ENCODE measurements around the gene AKT2. TPM values are rescaled to one million over a fixed set of nuclear protein-coding genes. Genes with fewer than 3 reads are reported as not detected.
A peak's percentile ranks its signal among the peaks of the same experiment; 100 is the strongest.

Gene AKT2
- polyA plus RNA-seq, 3 donors, result 11.4 to 122 (median 16.3) TPM

DNA sequence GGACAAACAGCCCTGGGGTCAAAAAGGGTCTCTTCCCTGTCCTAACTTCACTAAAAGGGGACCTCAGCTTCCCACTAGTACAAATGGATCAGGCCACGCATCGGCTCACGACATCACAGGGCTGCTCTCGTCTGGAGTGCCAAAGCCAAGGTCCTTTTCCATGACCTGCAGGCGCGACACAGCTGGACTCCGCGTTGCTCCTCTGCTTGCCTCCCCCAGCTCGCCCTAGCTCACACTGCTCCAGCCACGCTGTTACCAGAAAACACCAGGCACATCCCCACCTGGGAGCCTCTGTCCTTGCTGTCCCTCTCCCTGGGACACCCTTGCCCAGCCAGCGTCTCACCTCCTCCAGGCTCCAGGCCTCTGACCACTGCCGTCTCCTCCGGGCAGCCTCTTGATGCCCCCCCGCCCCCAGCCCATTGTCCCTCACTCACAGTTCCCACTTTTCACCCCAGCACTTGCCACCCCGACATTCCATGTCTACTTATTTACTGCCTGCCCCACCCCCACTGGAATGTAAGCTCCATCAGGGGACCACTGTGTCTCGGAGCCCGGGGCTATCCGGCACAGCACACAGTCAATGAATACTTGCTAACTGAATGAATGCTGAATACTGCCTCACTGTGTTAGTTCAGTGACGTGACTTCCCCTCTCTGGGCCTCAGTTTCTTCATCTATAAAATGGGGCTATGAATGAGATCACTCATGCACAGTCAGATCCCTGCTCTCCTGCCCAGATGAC lies 20.7 kb downstream of the AKT2 start:
- Mint-ChIP-seq H3K36me3 (peaks cover 40 to 59% of the 10 kb centered on the region in 2 donors), H3K27me3 (ENCODE audit: low read depth in 3 of 3) (peaks cover 0 to 3% (median 0%) of the 10 kb centered on the region in 3 donors), H3K9me3 (peaks cover 0 to 2% (median 0%) of the 10 kb centered on the region in 7 donors), H3K27ac (peak overlapping the region in 4 of 7 donors; percentile 6 to 78 (median 20)), H3K4me3 (no peak overlapping the region), H3K4me1 (peaks cover 26% of the 10 kb centered on the region)
- Histone ChIP-seq H3K27me3 (ENCODE audit: control insufficient read depth in 2 of 2, insufficient read depth in 2 of 2, low read length in 2 of 2) (no peaks in the 10 kb centered on the region), H3K27ac (ENCODE audit: low read depth in 1 of 2, low read length in 2 of 2) (no peak overlapping the region), H3K79me2 (ENCODE audit: insufficient read depth, low read length) (peaks cover 62% of the 10 kb centered on the region), H4K20me1 (ENCODE audit: insufficient read depth, low read length) (peaks cover 89% of the 10 kb centered on the region), H3K4me2 (replicated peaks; ENCODE audit: extremely low read depth, low read length, poor library complexity, severe bottlenecking) (no peak overlapping the region), H3K4me1 (ENCODE audit: control insufficient read depth in 1 of 2, insufficient read depth in 2 of 2, low read length in 2 of 2) (peaks cover 14 to 21% of the 10 kb centered on the region in 2 donors), H3K9me3 (replicated peaks in 1 of 2; ENCODE audit: control insufficient read depth in 1 of 2, insufficient read depth in 1 of 2, low read length in 2 of 2) (no peaks in the 10 kb centered on the region), H3K36me3 (replicated peaks in 1 of 2; ENCODE audit: control insufficient read depth in 1 of 2, insufficient read depth in 2 of 2, low read length in 2 of 2) (peaks cover 38 to 54% of the 10 kb centered on the region in 2 donors), H2AFZ (ENCODE audit: insufficient read depth, low read depth, low read length, poor library complexity, severe bottlenecking) (no peak overlapping the region), H3K9ac (ENCODE audit: insufficient read depth, low read length, poor library complexity, severe bottlenecking) (no peak overlapping the region), H3K4me3 (replicated peaks in 1 of 3; ENCODE audit: low read depth in 2 of 3, low read length in 3 of 3) (no peak overlapping the region)
- TF ChIP-seq CTCF (IDR thresholded peaks at IDR 0.05), result no peak
- intact Hi-C loops (cut with micrococcal nuclease), result no loop called here
- no peak for DNase-seq
- WGBS (ENCODE audit: insufficient coverage), result 96% methylated on average over 12 of the region's 19 CpGs

GRCh38 chr19:40263440-40264313 lies 21.5 kb downstream of the AKT2 start:
- Histone ChIP-seq H3K9me3 (replicated peaks in 1 of 2; ENCODE audit: control insufficient read depth in 1 of 2, insufficient read depth in 1 of 2, low read length in 2 of 2) (no peaks in the 10 kb centered on the region), H3K27ac (ENCODE audit: low read depth in 1 of 2, low read length in 2 of 2) (peak overlapping the region in 1 of 2 donors; percentile 75), H3K4me1 (ENCODE audit: control insufficient read depth in 1 of 2, insufficient read depth in 2 of 2, low read length in 2 of 2) (peaks cover 14 to 21% of the 10 kb centered on the region in 2 donors), H3K4me3 (replicated peaks in 1 of 3; ENCODE audit: low read depth in 2 of 3, low read length in 3 of 3) (no peak overlapping the region), H3K4me2 (replicated peaks; ENCODE audit: extremely low read depth, low read length, poor library complexity, severe bottlenecking) (no peak overlapping the region), H2AFZ (ENCODE audit: insufficient read depth, low read depth, low read length, poor library complexity, severe bottlenecking) (no peak overlapping the region), H3K36me3 (replicated peaks in 1 of 2; ENCODE audit: control insufficient read depth in 1 of 2, insufficient read depth in 2 of 2, low read length in 2 of 2) (peaks cover 38 to 47% of the 10 kb centered on the region in 2 donors), H3K79me2 (ENCODE audit: insufficient read depth, low read length) (peaks cover 64% of the 10 kb centered on the region), H3K9ac (ENCODE audit: insufficient read depth, low read length, poor library complexity, severe bottlenecking) (no peak overlapping the region), H3K27me3 (ENCODE audit: control insufficient read depth in 2 of 2, insufficient read depth in 2 of 2, low read length in 2 of 2) (no peaks in the 10 kb centered on the region), H4K20me1 (ENCODE audit: insufficient read depth, low read length) (peaks cover 90% of the 10 kb centered on the region)
- intact Hi-C loops (cut with micrococcal nuclease), result no loop called here
- DNase-seq, result no peak
- Mint-ChIP-seq H3K36me3 (peaks cover 34 to 55% of the 10 kb centered on the region in 2 donors), H3K9me3 (peaks cover 0 to 2% (median 0%) of the 10 kb centered on the region in 7 donors), H3K27ac (peak overlapping the region in 2 of 7 donors; percentile 10 to 55), H3K27me3 (ENCODE audit: low read depth in 3 of 3) (peaks cover 0 to 3% (median 0%) of the 10 kb centered on the region in 3 donors), H3K4me3 (no peak overlapping the region), H3K4me1 (peaks cover 26% of the 10 kb centered on the region)
- no peak for TF ChIP-seq CTCF (IDR thresholded peaks at IDR 0.05)
- WGBS (ENCODE audit: insufficient coverage), result 98% methylated on average over 24 of the region's 24 CpGs
